IMR-90 (cell line): ENCODE results near the gene SLC15A1.

ENCODE experiments used
- CHD1 ChIP-seq: IDR thresholded peaks from 2 replicates; pipeline ENCODE4 v1.6.1; 2012; ENCODE audit warnings: low read depth, low read length, improper control_type of control experiment
- FOS ChIP-seq: fragments of 150-350 bp; IDR thresholded peaks from 2 replicates; pipeline ENCODE4 v1.6.1; 2016; ENCODE audit warnings: low read depth, low read length
- MXI1 ChIP-seq: IDR thresholded peaks from 2 replicates; pipeline ENCODE4 v1.6.1; 2012; ENCODE audit warnings: low read depth, mild to moderate bottlenecking, low read length, moderate library complexity, borderline replicate concordance
- RAD21 ChIP-seq: IDR thresholded peaks from 2 replicates; pipeline ENCODE4 v1.6.1; 2012; ENCODE audit warnings: low read length, improper control_type of control experiment
- RCOR1 ChIP-seq: IDR thresholded peaks from 2 replicates; pipeline ENCODE4 v1.6.1; 2012; ENCODE audit warnings: mild to moderate bottlenecking, low read length, improper control_type of control experiment; ENCODE audit not compliant: insufficient replicate concordance
- TF ChIP-seq, protein P1 (sequence below): conservative IDR thresholded peaks from 2 replicates; pipeline ENCODE4 v1.5.1; 2012; ENCODE audit warnings: mild to moderate bottlenecking, low read depth, low read length, improper control_type of control experiment
- TF ChIP-seq, protein P2 (sequence below): fragments of 150-350 bp; IDR thresholded peaks from 2 replicates; pipeline ENCODE4 v1.6.1; 2017; ENCODE audit warnings: mild to moderate bottlenecking, antibody characterized with exemption, low read length, low read depth

DNA sequence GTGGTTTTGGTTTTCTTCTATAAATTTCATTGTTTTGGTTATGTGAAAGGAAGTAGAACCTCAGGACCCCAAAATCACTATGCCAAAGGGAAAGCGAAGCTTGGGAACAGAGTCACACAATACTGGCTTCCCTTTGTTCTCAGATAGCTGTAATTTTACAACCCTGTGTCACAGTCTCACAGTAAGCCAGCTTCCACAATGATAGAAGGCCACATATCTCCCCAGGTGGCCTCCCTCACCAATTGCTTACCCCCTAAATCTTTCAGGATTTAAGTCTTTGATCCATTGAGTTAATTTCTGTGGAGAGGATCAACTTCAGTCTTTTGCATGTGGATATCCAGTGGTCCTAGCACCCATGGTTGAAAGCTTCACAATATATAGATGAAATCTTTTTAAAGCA, 58.7 kb downstream of the SLC15A1 start:
- no peak for TF ChIP-seq RAD21
- TF ChIP-seq CHD1: no peak
- TF ChIP-seq, protein P1, sequence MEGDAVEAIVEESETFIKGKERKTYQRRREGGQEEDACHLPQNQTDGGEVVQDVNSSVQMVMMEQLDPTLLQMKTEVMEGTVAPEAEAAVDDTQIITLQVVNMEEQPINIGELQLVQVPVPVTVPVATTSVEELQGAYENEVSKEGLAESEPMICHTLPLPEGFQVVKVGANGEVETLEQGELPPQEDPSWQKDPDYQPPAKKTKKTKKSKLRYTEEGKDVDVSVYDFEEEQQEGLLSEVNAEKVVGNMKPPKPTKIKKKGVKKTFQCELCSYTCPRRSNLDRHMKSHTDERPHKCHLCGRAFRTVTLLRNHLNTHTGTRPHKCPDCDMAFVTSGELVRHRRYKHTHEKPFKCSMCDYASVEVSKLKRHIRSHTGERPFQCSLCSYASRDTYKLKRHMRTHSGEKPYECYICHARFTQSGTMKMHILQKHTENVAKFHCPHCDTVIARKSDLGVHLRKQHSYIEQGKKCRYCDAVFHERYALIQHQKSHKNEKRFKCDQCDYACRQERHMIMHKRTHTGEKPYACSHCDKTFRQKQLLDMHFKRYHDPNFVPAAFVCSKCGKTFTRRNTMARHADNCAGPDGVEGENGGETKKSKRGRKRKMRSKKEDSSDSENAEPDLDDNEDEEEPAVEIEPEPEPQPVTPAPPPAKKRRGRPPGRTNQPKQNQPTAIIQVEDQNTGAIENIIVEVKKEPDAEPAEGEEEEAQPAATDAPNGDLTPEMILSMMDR: no peak
- no peak for TF ChIP-seq RCOR1
- TF ChIP-seq, protein P2, sequence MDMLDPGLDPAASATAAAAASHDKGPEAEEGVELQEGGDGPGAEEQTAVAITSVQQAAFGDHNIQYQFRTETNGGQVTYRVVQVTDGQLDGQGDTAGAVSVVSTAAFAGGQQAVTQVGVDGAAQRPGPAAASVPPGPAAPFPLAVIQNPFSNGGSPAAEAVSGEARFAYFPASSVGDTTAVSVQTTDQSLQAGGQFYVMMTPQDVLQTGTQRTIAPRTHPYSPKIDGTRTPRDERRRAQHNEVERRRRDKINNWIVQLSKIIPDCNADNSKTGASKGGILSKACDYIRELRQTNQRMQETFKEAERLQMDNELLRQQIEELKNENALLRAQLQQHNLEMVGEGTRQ: no peak
- no peak for TF ChIP-seq MXI1
- TF ChIP-seq FOS: no peak
